CD14-positive monocyte (primary cell): ENCODE data around the gene SGMS1. TPM values are rescaled to one million over a fixed set of nuclear protein-coding genes. Genes with fewer than 3 reads are reported as not detected.
A peak's percentile ranks its signal among the peaks of the same experiment; 100 is the strongest.

Source experiments
- DNase-seq, 3 donors: peaks; one replicate each; pipeline ENCODE4 v3.0.0-alpha.2; 2011 to 2022
- H2AFZ ChIP-seq: 2 replicates; pipeline ENCODE4 v1.6.0; 2012; ENCODE audit warnings: mild to moderate bottlenecking, low read depth, low read length, inconsistent platforms; ENCODE audit not compliant: insufficient read depth, poor library complexity, severe bottlenecking
- H3K27ac ChIP-seq, 2 donors: 1 replicate in 1 of 2; 2 replicates in 1 of 2; pipeline ENCODE4 v1.5.1; 2012 to 2013; ENCODE audit warnings: low read length in 2 of 2, control low read depth in 1 of 2, inconsistent platforms in 1 of 2, low read depth in 1 of 2, mild to moderate bottlenecking in 1 of 2
- H3K27me3 ChIP-seq, 2 donors: one replicate each; pipeline versions ENCODE4 v1.6.0 to v1.6.1; 2011 to 2013; ENCODE audit warnings: low read length in 2 of 2; ENCODE audit not compliant: control insufficient read depth in 2 of 2, insufficient read depth in 2 of 2
- H3K36me3 ChIP-seq, 2 donors: replicated peaks in 1 of 2; 1 replicate in 1 of 2; 2 replicates in 1 of 2; pipeline versions ENCODE4 v1.5.1 to v1.6.1; 2012 to 2013; ENCODE audit warnings: low read length in 2 of 2, control low read depth in 1 of 2, inconsistent platforms in 1 of 2, mild to moderate bottlenecking in 1 of 2; ENCODE audit not compliant: insufficient read depth in 2 of 2, control insufficient read depth in 1 of 2
- H3K4me1 ChIP-seq, 2 donors: 1 replicate in 1 of 2; 2 replicates in 1 of 2; pipeline versions ENCODE4 v1.5.1 to v1.6.1; 2012 to 2013; ENCODE audit warnings: low read length in 2 of 2, control low read depth in 1 of 2, inconsistent platforms in 1 of 2, mild to moderate bottlenecking in 1 of 2, moderate library complexity in 1 of 2; ENCODE audit not compliant: insufficient read depth in 2 of 2, control insufficient read depth in 1 of 2
- H3K4me2 ChIP-seq: replicated peaks from 2 replicates; pipeline ENCODE3; 2012; ENCODE audit warnings: low read length, moderate library complexity, mild to moderate bottlenecking; ENCODE audit not compliant: poor library complexity, severe bottlenecking; ENCODE audit errors: extremely low read depth
- H3K4me3 ChIP-seq, 3 experiments: fragments of 200-600 bp in 1 of 3; sonication (generic) in 1 of 3; replicated peaks in 1 of 3; 1 replicate in 2 of 3; 2 replicates in 1 of 3; pipeline ENCODE4 v1.5.1; 2011 to 2013; ENCODE audit warnings: low read length in 3 of 3, mild to moderate bottlenecking in 3 of 3, control low read depth in 2 of 3, low read depth in 2 of 3, inconsistent platforms in 1 of 3, moderate library complexity in 1 of 3
- H3K79me2 ChIP-seq: 2 replicates; pipeline ENCODE4 v1.6.0; 2012; ENCODE audit warnings: mild to moderate bottlenecking, control low read depth, inconsistent platforms, low read length, moderate library complexity; ENCODE audit not compliant: insufficient read depth
- H3K9ac ChIP-seq: 2 replicates; pipeline ENCODE4 v1.6.0; 2017; ENCODE audit warnings: low read length, mild to moderate bottlenecking; ENCODE audit not compliant: insufficient read depth, poor library complexity, severe bottlenecking
- H3K9me3 ChIP-seq, 2 donors: replicated peaks in 1 of 2; 1 replicate in 1 of 2; 2 replicates in 1 of 2; pipeline versions ENCODE4 v1.5.1 to v1.6.1; 2012 to 2013; ENCODE audit warnings: low read length in 2 of 2, control low read depth in 1 of 2; ENCODE audit not compliant: control insufficient read depth in 1 of 2, insufficient read depth in 1 of 2
- H4K20me1 ChIP-seq: 2 replicates; pipeline ENCODE4 v1.6.0; 2012; ENCODE audit warnings: mild to moderate bottlenecking, low read length, control low read depth, moderate library complexity; ENCODE audit not compliant: insufficient read depth
- H3K27ac Mint-ChIP-seq, 7 donors: one replicate each; pipeline ENCODE4 v1.8.0; 2020; ENCODE audit warnings: mild to moderate bottlenecking in 7 of 7, mixed read lengths in 7 of 7, moderate library complexity in 6 of 7, inconsistent platforms in 2 of 7
- H3K27me3 Mint-ChIP-seq, 3 donors: one replicate each; pipeline ENCODE4 v1.8.0; 2021 to 2022; ENCODE audit warnings: low read depth in 3 of 3, mild to moderate bottlenecking in 3 of 3, mixed read lengths in 3 of 3, moderate library complexity in 3 of 3, inconsistent platforms in 1 of 3
- H3K36me3 Mint-ChIP-seq, 2 donors: one replicate each; pipeline ENCODE4 v1.8.0; 2020; ENCODE audit warnings: mixed read lengths in 2 of 2, inconsistent platforms in 1 of 2, mild to moderate bottlenecking in 1 of 2
- H3K4me1 Mint-ChIP-seq: one replicate; pipeline ENCODE4 v1.8.0; 2020; ENCODE audit warnings: mild to moderate bottlenecking, mixed read lengths
- H3K4me3 Mint-ChIP-seq, 2 donors: one replicate each; pipeline ENCODE4 v1.8.0; 2020; ENCODE audit warnings: mild to moderate bottlenecking in 2 of 2, mixed read lengths in 2 of 2, moderate library complexity in 1 of 2
- H3K9me3 Mint-ChIP-seq, 7 donors: one replicate each; pipeline ENCODE4 v1.8.0; 2020 to 2022; ENCODE audit warnings: mixed read lengths in 7 of 7, mild to moderate bottlenecking in 6 of 7, moderate library complexity in 6 of 7, inconsistent platforms in 2 of 7
- CTCF ChIP-seq: fragments of 200-600 bp; IDR thresholded peaks from one replicate; pipeline ENCODE4 v1.8.0; 2022; ENCODE audit warnings: antibody characterized with exemption, mild to moderate bottlenecking
- WGBS: methylation state at CpG from one replicate; pipeline ENCODE4 v1.1.5; 2013; ENCODE audit warnings: missing lambda C conversion rate; ENCODE audit not compliant: insufficient coverage; 5-methylcytosine and 5-hydroxymethylcytosine counted together
- intact Hi-C, 2 donors: fragments of 100-400 bp; cut with micrococcal nuclease; formaldehyde crosslinking; loops; one replicate each; pipeline versions ENCODE4 v1.15.0 to v1.15.1; 2023
- polyA plus RNA-seq, 3 donors: library from polyadenylated mRNA; depleted of rRNA in 1 of 3; unstranded in 2 of 3; stranded (reverse) in 1 of 3; fragments of 300-500 nt in 2 of 3; fragments of >200 nt in 1 of 3; fragmentation: Illumina TruSeq in 2 of 3; gene quantifications; 1 replicate in 2 of 3; 2 replicates in 1 of 3; pipeline ENCODE4 v1.2.3, GENCODE V29; 2012 to 2021

The SGMS1 gene
- polyA plus RNA-seq, 3 donors, result 19.5 to 20.6 (median 20.4) TPM

DNA sequence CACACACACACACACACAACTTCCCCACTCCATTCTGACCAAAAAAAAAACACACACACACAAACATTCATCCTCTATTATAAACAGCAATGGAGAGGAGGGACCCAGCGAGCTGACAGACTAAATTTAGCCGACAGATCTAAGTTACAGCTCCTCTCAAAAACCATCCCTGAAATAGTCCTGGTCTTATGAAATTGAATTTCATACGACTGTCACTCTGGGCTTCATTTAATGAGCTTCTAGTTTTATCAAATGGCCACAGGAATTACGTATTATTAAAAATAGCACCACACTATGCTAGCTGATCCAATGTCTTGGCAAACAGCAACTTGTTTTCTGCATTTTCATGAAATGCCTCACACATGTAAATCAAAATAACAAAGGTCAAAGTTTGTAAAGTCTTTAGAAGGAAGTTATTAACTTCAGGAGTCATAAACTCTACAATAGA is 241.2 kb downstream of the SGMS1 start:
- Mint-ChIP-seq H3K27ac (peak overlapping the region in 1 of 7 donors; percentile 21), H3K27me3 (no peaks in the 10 kb centered on the region), H3K9me3 (peaks cover 0 to 3% (median 0%) of the 10 kb centered on the region in 7 donors), H3K36me3 (peaks cover 8 to 12% of the 10 kb centered on the region in 2 donors), H3K4me3 (no peak overlapping the region), H3K4me1 (peaks cover 46% of the 10 kb centered on the region)
- TF ChIP-seq CTCF, result no peak
- no peak overlapping the region for H3K4me3 ChIP-seq
- no peaks in the 10 kb centered on the region for H3K9me3 ChIP-seq
- no peak overlapping the region for H3K9ac ChIP-seq
- no peak overlapping the region for H3K27ac ChIP-seq
- H4K20me1 ChIP-seq, result peaks cover 100% of the 10 kb centered on the region
- peaks cover 91% of the 10 kb centered on the region for H3K79me2 ChIP-seq
- H3K36me3 ChIP-seq, result no peaks in the 10 kb centered on the region
- intact Hi-C loops, result no loop called here
- no peak for DNase-seq
- peaks cover 2 to 21% of the 10 kb centered on the region in 2 donors for H3K4me1 ChIP-seq
- H2AFZ ChIP-seq, result no peak overlapping the region
- no peak overlapping the region for H3K4me2 ChIP-seq
- no peaks in the 10 kb centered on the region for H3K27me3 ChIP-seq
- WGBS, result 90% methylated on average over 2 of the region's 4 CpGs

GRCh38 chr10:50381642-50382041 is 242.1 kb downstream of the SGMS1 start:
- Histone ChIP-seq H3K4me3 (no peak overlapping the region), H3K4me2 (no peak overlapping the region), H3K36me3 (no peaks in the 10 kb centered on the region), H3K4me1 (peaks cover 0 to 13% of the 10 kb centered on the region in 2 donors), H3K9me3 (no peaks in the 10 kb centered on the region), H3K27ac (no peak overlapping the region), H3K27me3 (no peaks in the 10 kb centered on the region), H3K9ac (no peak overlapping the region), H3K79me2 (peaks cover 88% of the 10 kb centered on the region), H4K20me1 (peaks cover 100% of the 10 kb centered on the region), H2AFZ (no peak overlapping the region)
- no peak for DNase-seq
- Mint-ChIP-seq H3K27ac (no peak overlapping the region), H3K9me3 (peaks cover 0 to 3% (median 0%) of the 10 kb centered on the region in 7 donors), H3K4me1 (peaks cover 37% of the 10 kb centered on the region), H3K27me3 (no peaks in the 10 kb centered on the region), H3K36me3 (peaks cover 18 to 20% of the 10 kb centered on the region in 2 donors), H3K4me3 (no peak overlapping the region)
- TF ChIP-seq CTCF, result no peak
- no CpG with 5 or more reads among the region's 3 CpGs for WGBS
- intact Hi-C loops, result no loop called here
